GM21528 (cell line): ENCODE measurements around the gene NKD1.
"Not testable (repeated sequence)": the region's sequence is repeated elsewhere in the genome, so short reads cannot be mapped to it uniquely, and the experiment has no call there.

ENCODE experiments used
- ATAC-seq: cut with Tn5 transposase; IDR thresholded peaks from one replicate; pipeline ENCODE4 v1.9.1; 2021; ENCODE audit warnings: mild to moderate bottlenecking, moderate library complexity; ENCODE audit not compliant: unreplicated experiment, low FRiP score

NKD1 gene

DNA sequence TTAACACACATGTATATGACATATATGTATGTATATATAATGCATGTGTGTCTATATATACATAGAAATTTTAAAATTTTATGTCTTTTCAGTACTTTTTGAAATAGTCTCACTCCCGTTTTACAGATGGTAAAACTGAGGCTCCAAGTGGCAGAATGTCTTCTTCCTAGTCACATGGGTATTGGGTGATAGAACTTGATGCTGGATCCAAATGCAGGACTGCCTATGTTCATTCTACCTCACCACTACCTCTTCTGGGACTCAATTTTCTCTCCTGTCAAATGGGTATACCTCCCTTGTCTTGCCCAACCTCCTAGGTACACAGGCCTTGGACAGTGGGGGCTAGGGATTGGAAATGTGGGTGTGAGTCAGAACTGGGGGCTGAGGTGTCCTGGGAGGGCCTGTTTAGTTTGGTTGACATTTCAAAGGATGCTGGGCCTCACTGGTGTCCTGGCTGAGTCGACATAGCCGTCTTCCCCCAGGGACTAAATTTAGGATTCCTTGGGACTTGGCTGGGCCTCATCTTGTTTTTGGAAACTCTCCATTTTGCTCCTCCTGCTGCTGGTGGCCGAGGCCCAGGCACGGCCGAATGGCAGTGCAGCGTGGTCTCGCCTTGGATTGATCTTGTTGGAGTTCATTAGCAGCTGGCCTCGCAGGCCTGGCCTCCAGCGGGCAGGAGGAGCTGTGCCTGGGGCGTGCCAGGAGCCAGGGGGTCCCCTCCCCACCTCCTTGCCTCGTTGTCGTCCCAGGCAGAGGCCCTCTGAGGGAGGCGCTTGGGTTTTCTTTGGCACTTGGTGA is 25.9 kb downstream of the NKD1 start:
- no peak for ATAC-seq

DNA sequence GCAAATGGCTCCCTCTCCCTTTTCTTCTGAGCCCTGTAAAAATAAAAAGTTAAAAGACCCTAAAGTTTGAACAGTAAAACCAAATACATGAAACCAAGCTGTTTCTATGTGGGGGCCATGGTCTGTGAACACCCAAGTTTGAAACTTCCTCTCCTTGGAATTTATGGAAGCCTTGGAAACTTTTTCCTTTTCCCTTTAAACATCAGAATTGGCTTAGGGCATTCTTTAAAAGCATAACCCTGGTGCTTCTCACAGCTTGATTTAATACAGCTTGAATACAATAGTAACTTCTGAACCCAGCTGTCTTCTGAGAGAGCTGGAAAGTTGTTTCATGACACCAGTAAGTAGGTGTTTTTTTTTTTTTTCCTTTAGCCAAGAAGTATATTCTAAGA is 26.5 kb downstream of the NKD1 start:
- ATAC-seq, result no peak

DNA sequence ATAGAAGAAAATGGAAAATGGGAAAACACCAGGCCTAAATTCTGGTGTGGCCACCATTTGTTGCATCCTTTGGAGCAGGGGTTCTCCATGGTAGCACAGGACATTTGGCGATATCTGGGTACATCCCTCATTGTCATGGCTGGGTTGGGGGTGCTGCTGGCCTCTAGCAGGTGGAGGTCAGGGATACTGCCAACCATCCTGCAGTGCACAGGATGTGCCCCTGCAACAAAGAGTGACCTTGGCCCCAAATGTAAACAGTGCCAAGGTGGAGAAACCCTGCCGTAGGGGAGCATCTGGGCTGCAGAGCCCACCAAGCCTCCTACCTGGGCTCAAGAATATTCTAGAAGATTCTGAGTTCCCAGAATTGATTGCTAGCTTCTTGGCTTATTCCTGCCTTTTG is 27.5 kb downstream of the NKD1 start:
- no peak for ATAC-seq

DNA sequence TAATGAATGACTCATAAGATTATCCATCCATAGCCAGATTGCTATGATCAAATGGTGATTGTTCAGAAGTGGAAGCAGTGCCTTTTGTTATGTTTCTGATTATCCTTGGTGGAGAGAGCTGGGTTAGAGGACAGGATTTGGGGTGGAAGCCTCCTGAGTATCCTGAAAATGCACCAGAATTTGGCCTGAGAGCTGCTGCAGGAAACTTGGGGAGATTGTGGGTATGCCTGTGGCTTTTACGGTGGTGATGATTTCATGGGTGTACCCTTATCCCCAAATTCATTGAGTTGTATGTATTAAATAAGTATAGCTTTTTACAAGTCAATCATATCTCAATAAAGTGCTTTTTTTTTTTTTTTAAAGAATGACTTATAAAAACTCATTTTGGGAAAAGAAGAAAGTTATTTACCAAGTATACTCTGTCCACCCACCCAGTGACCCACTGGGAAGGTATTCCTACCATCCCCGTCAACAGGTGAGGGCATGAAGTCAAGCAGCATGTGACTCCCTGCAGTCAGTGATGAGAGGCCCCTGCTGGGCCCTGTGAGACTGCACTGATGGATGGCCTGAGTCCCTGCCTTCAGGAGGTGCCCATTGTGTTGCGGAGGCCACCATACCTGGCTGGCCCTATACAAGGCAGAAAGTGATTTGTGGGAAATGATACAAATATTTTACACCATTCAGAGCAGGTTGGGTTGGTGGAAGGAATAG is 28.4 kb downstream of the NKD1 start:
- ATAC-seq, result no peak

DNA sequence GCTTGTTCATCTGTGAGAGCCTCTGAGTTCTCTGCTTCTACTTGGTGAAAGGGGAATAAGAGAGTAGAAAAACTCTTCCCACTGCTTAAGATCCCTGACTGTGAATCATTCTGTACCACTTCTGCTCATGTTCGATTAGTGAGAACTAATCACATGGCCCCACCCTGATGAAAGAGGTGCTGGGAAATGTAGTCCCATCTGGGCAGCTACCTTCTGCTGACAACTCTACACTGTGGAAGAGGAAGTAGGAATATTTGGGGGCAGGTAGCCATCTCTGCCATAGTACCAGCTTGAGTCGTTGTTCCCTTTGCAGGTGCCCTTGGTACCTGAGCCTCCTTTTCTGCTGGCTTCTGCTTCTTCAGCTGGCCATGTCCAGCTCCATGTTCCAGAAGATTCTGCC is 29.9 kb downstream of the NKD1 start:
- ATAC-seq, result no peak

DNA sequence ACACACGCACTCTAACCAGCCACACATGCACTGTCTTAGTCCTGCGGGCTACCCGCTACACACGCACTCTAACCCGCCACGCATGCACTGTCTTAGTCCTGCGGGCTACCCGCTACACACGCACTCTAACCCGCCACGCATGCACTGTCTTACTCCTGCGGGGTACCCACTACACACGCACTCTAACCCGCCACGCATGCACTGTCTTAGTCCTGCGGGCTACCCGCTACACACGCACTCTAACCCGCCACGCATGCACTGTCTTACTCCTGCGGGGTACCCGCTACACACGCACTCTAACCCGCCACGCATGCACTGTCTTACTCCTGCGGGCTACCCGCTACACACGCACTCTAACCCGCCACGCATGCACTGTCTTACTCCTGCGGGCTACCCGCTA is 31.2 kb downstream of the NKD1 start:
- not testable (repeated sequence) for ATAC-seq

DNA sequence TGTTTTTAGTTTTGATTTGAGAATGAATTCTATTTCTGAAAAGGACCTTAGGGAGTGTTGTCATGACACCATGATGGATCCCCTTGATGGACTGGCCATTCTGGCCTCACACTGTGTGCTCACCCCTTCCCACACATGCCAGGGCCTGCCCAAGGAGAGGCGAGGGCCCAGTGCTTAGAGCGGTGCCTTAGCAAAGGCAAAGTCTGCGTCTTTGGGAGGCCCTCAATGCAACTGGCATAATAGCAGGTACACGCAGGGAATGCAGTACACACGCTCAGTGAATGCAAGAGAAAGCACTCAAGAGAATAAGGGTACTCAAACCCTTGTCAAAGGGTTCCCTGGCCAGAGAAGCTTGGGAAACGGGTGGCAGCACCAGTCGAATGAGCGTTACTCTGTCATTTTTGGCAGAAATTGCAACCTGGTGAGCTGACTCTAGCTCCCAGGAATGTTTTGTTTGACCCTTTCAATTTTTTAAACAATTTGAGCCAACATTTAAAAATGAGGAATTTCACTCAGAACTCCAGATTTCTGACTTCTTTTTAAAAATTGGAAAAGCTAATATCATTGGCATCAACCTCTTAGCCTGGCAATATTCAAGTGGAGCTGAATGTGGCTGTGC is 32.1 kb downstream of the NKD1 start:
- no peak for ATAC-seq

DNA sequence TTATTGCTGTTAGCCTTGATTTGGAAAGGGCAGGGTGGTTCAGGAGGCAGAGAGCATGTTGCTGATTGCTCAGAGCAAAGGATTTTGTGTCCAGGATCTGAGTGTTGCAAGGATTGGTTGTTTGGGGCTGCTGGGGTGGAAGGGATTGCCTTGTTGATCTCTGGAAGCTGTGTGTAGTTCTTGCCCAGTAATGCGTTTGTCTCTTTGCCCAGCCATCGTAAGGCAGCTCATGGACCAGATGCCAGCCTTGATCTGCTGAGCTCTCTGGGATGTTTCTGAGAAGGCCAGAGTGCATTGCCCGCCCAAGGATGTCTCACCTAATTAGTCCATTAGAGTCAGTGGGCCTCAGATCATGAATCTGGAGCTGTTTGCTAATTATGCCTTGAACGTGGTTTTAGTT is 33.6 kb downstream of the NKD1 start:
- ATAC-seq, result no peak

DNA sequence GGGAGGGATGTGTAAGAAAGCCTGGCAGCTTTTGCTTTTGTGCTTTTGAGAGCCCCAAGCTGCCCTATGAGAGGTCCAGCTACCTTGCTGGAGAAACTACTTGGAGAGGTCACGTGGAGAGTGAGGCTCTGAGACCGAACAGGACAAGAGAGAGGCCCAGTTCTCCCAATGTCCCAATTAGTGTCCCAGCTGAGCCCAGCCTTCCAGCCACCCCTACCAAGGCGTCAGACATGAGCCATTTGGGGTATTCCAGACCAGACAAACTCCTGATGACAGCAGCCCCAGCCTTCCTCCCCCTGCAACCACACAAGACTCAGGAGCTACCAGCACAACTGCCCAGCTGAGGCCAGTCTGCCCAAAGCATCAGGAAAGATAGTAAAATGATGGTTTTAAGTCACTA is 35.0 kb downstream of the NKD1 start:
- no peak for ATAC-seq

DNA sequence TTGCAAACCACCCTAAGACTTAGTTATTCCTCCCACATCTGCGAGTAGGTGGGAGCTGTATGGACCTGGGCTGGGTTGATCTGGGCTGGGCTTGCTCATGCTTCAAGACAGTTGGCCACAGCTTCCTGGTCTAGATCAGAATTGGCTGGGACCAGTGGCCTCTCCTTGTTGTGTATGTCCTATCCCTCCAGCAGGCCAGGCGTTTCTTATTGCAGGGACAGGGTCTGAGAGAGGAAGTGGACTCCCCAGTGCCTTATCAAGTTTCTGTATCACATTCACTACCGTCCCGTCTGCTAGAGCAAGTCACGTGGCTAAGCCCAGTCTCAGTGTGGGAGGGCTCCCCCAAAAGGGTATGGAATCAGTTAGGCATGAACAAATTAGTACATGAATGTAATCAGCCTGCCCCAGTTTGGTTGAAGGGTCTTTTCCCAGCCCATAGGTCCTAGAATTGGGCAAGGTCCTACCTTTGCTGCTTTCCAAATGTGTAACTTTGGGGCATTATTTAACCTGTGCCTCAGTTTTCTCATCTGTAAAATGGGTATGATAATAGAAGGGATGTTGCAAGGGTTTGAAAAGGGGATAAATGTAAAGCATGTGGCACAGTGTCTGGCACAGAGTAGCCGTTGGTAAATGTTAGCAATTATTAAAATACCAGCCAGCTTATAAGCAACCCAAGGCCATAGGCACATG is 36.0 kb downstream of the NKD1 start:
- no peak for ATAC-seq

DNA sequence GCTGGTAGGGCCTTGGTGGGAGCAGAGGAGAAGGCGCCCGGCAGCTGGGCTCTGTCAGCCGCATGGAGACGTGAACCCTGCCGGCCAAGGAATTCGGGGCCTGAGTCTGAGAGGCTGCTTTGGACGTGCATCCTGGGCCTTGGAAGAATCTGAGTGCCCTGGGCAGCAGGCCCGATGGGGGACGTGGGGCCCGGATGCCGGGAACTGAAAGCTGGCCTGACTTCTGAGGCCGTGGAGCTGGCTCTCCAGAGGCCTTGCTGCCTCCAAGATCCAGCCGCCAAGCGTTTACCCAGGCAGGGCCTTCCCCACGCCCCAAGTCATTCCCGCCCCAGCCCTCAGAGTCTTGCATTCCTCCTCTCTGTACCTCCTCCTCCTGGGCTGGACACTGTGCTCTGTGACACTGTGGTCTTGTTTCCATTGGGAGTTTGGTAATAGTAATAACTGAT is 37.2 kb downstream of the NKD1 start:
- ATAC-seq, result no peak

DNA sequence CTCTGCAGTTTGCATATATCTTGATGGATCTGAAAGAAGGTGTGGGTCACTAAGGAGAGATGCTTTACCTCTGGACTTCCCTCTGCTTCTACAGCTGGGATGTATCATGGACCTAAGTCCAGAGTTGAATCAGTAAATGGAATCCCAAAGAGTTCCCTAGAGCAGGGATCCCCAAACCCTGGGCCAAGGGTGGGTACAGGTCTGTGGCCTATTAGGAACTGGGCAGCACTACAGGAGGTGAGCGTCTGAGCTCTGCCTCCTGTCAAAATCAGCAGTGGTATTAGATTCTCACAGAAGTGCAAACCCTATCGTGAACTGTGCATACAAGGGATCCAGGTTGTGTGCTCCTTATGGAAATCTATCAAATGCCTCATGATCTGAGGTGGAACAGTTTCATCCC is 39.3 kb downstream of the NKD1 start:
- ATAC-seq, result no peak

DNA sequence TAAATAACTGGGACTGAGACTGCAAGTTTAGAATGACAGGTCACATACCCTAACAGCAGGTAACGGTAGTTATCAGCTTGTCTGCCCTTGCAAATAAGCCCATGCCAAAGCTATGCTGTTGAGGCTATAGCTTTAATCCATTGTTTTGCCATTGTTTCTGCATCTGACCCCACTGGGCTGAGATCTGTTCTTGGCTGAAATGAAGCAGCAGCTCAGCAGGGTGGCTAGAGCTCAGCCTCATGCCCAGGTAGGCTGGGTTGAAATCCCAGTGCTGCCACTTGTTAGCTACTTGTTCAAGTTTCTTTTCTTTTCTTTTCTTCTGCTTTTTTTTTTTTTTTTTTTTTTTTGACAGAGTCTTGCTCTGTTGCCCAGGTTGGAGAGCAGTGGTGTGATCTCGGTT is 40.1 kb downstream of the NKD1 start:
- no peak for ATAC-seq

DNA sequence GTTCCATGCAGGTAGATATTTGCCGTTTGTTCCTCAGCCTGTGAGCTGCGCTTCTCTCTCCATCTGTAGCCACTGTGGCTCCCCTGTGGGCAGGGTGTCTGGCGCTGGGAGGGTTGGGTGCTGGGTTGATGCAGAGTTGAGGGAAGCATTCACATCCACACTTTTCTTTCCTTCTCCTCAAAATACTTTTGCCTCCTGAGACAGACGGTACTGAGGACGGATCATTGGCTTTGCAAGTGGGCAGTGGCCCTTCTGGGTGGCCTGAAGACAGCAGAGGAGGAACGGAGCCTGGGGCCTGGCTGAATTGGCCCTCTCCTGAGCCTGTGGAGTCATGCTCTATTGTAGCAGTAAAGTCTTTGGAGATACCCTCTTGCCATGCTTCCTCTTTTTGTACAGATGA is 43.0 kb downstream of the NKD1 start:
- no peak for ATAC-seq

DNA sequence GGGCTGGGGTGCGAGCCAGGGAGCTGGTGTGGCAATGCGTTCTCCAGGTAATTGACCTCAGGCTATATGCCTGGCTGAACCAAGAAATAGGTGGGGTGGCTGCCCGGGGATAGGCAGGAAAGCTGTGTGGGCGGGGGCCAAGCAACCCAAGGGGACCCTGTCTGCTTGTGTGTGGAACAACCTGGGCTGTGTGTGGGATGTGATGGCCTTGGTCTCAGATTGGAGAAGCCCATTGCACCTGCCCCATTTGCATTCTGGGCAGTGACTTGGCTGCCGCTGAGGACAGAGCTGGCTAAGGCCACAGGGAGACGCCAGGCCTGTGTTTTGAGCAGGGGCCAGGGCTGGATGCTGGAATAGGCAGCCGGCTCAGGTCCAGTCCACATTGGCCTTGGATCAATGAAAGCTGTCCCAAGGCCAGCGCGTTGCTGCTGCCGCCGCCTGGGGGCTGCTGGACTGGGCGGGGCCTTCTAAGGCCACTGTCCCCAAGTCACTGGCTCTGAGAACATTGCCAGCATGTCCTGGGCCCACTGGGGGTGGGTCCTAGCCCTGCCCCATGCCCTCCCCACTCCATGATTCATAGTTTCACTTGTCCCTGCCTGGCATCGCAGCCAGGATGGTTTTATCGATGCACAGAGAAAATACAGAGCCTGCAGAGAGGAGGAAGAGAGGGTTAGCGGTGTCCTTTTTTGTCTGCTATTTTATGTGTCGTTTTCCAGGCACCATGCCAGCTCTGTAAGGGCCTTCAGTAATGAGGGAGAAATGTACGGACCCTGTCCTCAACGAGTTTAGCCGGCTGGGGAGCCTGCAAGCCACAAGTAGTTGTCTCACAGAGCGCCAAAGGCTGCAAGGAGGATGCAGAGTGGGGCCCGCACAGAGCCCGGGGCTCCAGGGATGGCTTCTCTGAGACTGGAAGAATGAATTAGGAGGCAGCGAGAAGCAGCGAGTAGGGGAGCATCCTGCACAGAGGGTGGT is 43.9 kb downstream of the NKD1 start:
- no peak for ATAC-seq

DNA sequence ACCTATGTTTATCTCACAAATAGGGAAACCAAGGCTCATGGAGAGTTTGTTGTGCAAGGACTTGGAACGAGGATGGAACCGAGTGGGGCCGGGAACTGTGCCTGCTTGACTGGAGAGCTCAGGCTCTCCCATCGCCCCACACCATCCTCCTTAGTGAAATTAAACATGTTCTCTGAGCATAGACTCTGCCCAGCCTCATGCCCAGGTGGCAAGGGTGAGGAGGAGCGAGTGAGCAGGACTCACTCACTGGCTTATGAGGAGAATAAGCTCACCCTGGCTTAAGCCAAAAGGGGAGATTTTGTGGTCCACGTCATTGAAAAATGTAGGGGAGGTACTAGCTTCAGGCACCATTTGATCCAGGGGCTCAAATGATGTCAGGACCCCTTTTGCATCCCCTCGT is 44.8 kb downstream of the NKD1 start:
- ATAC-seq, result no peak

DNA sequence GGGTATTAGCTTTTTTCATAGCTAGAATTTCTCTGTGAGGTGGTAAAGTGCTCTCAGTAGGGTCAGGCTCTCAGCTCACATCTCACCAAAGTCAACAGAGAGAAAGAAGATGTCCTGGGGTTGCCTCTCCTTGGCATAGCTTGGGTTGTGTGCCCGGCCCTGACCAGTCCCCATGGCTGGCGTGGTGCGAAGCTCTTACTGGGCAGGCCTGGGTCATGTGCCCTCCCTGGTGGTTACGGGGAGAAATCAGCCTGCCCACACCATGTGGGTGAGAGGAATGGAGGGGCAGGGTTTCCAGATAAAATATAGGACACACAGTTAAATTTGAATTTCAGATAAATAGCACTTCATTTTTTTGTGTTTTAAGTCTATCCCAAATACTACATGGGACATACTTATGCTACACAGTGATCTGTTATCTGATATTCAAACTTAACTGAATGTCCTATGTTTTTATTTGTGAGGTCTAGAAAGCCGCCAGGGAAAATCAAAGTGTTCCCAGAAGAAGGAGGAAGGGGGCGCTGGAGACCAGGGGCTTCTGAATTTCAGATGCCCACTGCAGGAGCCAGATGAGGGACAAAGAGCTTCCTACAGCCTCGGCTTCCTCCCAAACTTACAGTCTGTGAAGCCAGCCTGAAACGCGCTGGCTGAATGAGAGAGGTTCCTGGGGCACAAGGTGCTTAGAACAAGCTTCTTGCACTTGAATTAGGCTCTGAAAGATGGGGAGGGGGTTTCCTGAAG is 45.4 kb downstream of the NKD1 start:
- no peak for ATAC-seq

DNA sequence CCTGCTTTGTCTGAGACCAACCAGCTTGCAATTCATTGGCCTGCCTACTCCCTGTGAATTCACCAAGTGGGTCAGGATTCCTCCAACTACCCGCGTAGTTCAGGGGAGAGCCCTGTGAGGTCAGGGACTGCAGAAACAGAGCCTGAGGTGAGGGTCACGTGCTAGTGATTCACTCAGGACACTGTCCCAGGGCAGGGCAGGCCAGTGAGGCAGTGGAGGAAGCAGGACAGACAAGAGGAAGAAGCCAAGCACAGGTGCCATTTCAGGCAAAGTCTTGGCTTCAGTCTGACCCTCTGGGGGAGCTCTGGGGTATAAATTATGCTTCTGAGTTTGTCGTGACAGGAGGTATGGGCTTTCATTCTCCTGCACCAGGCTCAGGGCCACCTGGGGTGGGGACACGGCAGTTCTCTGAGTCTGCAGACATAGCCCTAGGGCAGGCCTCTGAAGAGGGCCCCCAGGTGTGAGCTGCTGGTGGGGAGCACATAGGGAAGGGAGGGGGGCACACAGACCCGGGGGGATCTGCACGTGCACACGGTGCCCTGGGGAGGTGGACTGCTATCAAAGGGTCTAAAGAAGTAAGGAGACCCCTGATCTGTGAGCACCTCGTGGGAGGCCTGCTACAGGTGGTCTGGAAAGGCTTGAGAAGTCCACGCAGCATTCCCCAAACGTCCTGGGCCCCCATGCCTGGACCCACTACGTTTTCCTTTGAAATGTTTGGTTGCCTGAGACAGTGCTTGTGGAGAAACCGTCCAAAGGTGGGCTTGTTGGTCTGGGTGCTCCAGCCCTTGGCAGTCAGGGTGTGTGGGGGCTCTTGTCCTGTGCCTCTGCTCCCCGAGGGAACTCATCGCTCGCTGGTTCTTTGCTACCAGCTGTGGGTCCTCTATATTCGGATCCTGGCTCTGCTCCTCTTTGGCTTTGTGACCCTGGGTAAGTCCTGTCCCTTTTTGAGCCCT is 46.4 kb downstream of the NKD1 start:
- no peak for ATAC-seq
